Measurements from ENCODE around the gene ZNF644.
A peak's percentile ranks its signal among the peaks of the same experiment; 100 is the strongest.

ZNF644 gene

GRCh38 chr1:90987841-90988240 is 34.0 kb downstream of the ZNF644 start:
- H3K9me3 ChIP-seq (ENCODE audit: control insufficient read depth, insufficient read depth, low read length): peaks cover 34% of the 10 kb centered on the region; the same call in 1 of the 2 replicates
- H3F3A ChIP-seq (ENCODE audit: control insufficient read depth, insufficient read depth): peaks cover 16% of the 10 kb centered on the region; the same call in 1 of the 2 replicates
- no peak overlapping the region for H3K27ac ChIP-seq (ENCODE audit: low read depth, low read length)
- TF ChIP-seq CTCF (IDR thresholded peaks at IDR 0.05; ENCODE audit: low read depth, low read length, poor library complexity, severe bottlenecking) (no peak), EZH2phosphoT487 (IDR thresholded peaks at IDR 0.05; ENCODE audit: borderline replicate concordance, low read length) (no peak)
- H3K4me1 ChIP-seq (ENCODE audit: control insufficient read depth, low read length): peaks cover 34% of the 10 kb centered on the region
- H3K9me2 ChIP-seq (replicated peaks; ENCODE audit: control insufficient read depth, low read length): no peaks in the 10 kb centered on the region
- peak overlapping the region; percentile 3; the same call in 1 of the 2 replicates for H3K4me2 ChIP-seq (ENCODE audit: low read length)
- no peak overlapping the region for H3K4me3 ChIP-seq (ENCODE audit: low read length)
- H3K27me3 ChIP-seq (ENCODE audit: control insufficient read depth, low read length): no peaks in the 10 kb centered on the region
- H4K20me1 ChIP-seq (ENCODE audit: control insufficient read depth, insufficient read depth, low read depth, low read length): peaks cover 11% of the 10 kb centered on the region
- H3K36me3 ChIP-seq (ENCODE audit: control insufficient read depth, low read length): peaks cover 71% of the 10 kb centered on the region
- H3K79me2 ChIP-seq (ENCODE audit: control insufficient read depth, low read length): peaks cover 100% of the 10 kb centered on the region

GRCh38 chr1:90986953-90987352 is 34.9 kb downstream of the ZNF644 start:
- Histone ChIP-seq H3K4me2 (ENCODE audit: low read length) (peak overlapping the region; percentile 3; the same call in 1 of the 2 replicates), H3K27ac (ENCODE audit: low read depth, low read length) (no peak overlapping the region), H3K9me3 (ENCODE audit: control insufficient read depth, insufficient read depth, low read length) (peaks cover 34% of the 10 kb centered on the region; the same call in 1 of the 2 replicates), H3K9me2 (replicated peaks; ENCODE audit: control insufficient read depth, low read length) (no peaks in the 10 kb centered on the region), H3K27me3 (ENCODE audit: control insufficient read depth, low read length) (no peaks in the 10 kb centered on the region), H4K20me1 (ENCODE audit: control insufficient read depth, insufficient read depth, low read depth, low read length) (peaks cover 11% of the 10 kb centered on the region), H3F3A (ENCODE audit: control insufficient read depth, insufficient read depth) (peaks cover 18% of the 10 kb centered on the region; the same call in 1 of the 2 replicates), H3K4me3 (ENCODE audit: low read length) (no peak overlapping the region), H3K4me1 (ENCODE audit: control insufficient read depth, low read length) (peaks cover 34% of the 10 kb centered on the region), H3K36me3 (ENCODE audit: control insufficient read depth, low read length) (peaks cover 68% of the 10 kb centered on the region), H3K79me2 (ENCODE audit: control insufficient read depth, low read length) (peaks cover 97% of the 10 kb centered on the region)
- TF ChIP-seq EZH2phosphoT487 (IDR thresholded peaks at IDR 0.05; ENCODE audit: borderline replicate concordance, low read length): no peak
- TF ChIP-seq CTCF (IDR thresholded peaks at IDR 0.05; ENCODE audit: low read depth, low read length, poor library complexity, severe bottlenecking): no peak

GRCh38 chr1:90977522-90977921 is 44.3 kb downstream of the ZNF644 start:
- TF ChIP-seq CTCF (IDR thresholded peaks at IDR 0.05; ENCODE audit: low read depth, low read length, poor library complexity, severe bottlenecking) (no peak), EZH2phosphoT487 (IDR thresholded peaks at IDR 0.05; ENCODE audit: borderline replicate concordance, low read length) (no peak)
- peaks cover 52% of the 10 kb centered on the region for H3K36me3 ChIP-seq (ENCODE audit: control insufficient read depth, low read length)
- peaks cover 70% of the 10 kb centered on the region for H3K79me2 ChIP-seq (ENCODE audit: control insufficient read depth, low read length)

More at GRCh38 chr1:90977522-90977921, 44.3 kb downstream of the ZNF644 start:
- H3K4me2 ChIP-seq (ENCODE audit: low read length): no peak overlapping the region
- H3K9me2 ChIP-seq (replicated peaks; ENCODE audit: control insufficient read depth, low read length): no peaks in the 10 kb centered on the region
- H3K27me3 ChIP-seq (ENCODE audit: control insufficient read depth, low read length): no peaks in the 10 kb centered on the region
- no peak overlapping the region for H3K4me3 ChIP-seq (ENCODE audit: low read length)
- no peaks in the 10 kb centered on the region for H3F3A ChIP-seq (ENCODE audit: control insufficient read depth, insufficient read depth)
- no peak overlapping the region for H3K27ac ChIP-seq (ENCODE audit: low read depth, low read length)
- H3K9me3 ChIP-seq (ENCODE audit: control insufficient read depth, insufficient read depth, low read length): no peaks in the 10 kb centered on the region
- no peaks in the 10 kb centered on the region for H3K4me1 ChIP-seq (ENCODE audit: control insufficient read depth, low read length)
- H4K20me1 ChIP-seq (ENCODE audit: control insufficient read depth, insufficient read depth, low read depth, low read length): no peaks in the 10 kb centered on the region; the same call in 1 of the 2 replicates

Measured in DOHH2 (cell line).